ENCODE measurements around the gene MMS22L. TPM values are rescaled to one million over a fixed set of nuclear protein-coding genes. Genes with fewer than 3 reads are reported as not detected.

MMS22L gene
- total RNA-seq, 2 experiments from 2014 or later: 5.3 to 5.8 TPM

- no peaks in the 10 kb centered on the region for H3K4me1 ChIP-seq (ENCODE audit: insufficient read depth, low read length)
- no peaks in the 10 kb centered on the region for H3K9me3 ChIP-seq (ENCODE audit: control insufficient read depth in 1 of 2, insufficient read depth in 1 of 2, low read length in 2 of 2)
- no peak overlapping the region for H3K4me3 Mint-ChIP-seq
- no peaks in the 10 kb centered on the region for H3K4me1 Mint-ChIP-seq (ENCODE audit: low read depth)
- no peaks in the 10 kb centered on the region for H3K9me3 Mint-ChIP-seq
- ChIA-PET CTCF (no interaction called here), POLR2A (no interaction called here)
- peaks cover 6% of the 10 kb centered on the region for H3K36me3 ChIP-seq (ENCODE audit: insufficient read depth, low read length)
- intact Hi-C loops (cut with DNase I, micrococcal nuclease): no loop called here
- ATAC-seq (ENCODE audit: poor library complexity) (no peak), DNase-seq (no peak)
- no peak overlapping the region for H3K4me3 ChIP-seq (ENCODE audit: low read length)
- H3K27me3 ChIP-seq (ENCODE audit: control insufficient read depth in 1 of 2, insufficient read depth in 2 of 2, low read length in 2 of 2): no peaks in the 10 kb centered on the region
- no peak overlapping the region for H3K27ac ChIP-seq (ENCODE audit: low read depth in 1 of 2, low read length in 2 of 2)
- H3K27ac Mint-ChIP-seq: no peak overlapping the region
- H3K36me3 Mint-ChIP-seq (ENCODE audit: low read depth): peaks cover 51% of the 10 kb centered on the region
- TF ChIP-seq CTCF (IDR thresholded peaks at IDR 0.05): no peak
- H3K27me3 Mint-ChIP-seq: no peaks in the 10 kb centered on the region
Observed at GRCh38 chr6:97154015-97154414, 129.0 kb downstream of the MMS22L start.

- H3K36me3 ChIP-seq (ENCODE audit: insufficient read depth, low read length): peaks cover 6% of the 10 kb centered on the region
Observed at GRCh38 chr6:97151601-97152000, 131.4 kb downstream of the MMS22L start.

GRCh38 chr6:97150932-97151331 lies 132.1 kb downstream of the MMS22L start:
- no peak overlapping the region for H3K4me3 ChIP-seq (ENCODE audit: low read length)
- no peak overlapping the region for H3K27ac ChIP-seq (ENCODE audit: low read depth in 1 of 2, low read length in 2 of 2)
- POLR2A ChIA-PET: no interaction called here
- no peak for ATAC-seq (ENCODE audit: poor library complexity)
- peaks cover 36% of the 10 kb centered on the region for H3K36me3 Mint-ChIP-seq (ENCODE audit: low read depth)
- H3K27me3 Mint-ChIP-seq: no peaks in the 10 kb centered on the region
- DNase-seq: no peak
- H3K4me3 Mint-ChIP-seq: no peak overlapping the region
- no peak overlapping the region for H3K27ac Mint-ChIP-seq
- intact Hi-C loops (cut with DNase I, micrococcal nuclease): no loop called here
- TF ChIP-seq CTCF (IDR thresholded peaks at IDR 0.05): no peak
- no peaks in the 10 kb centered on the region for H3K9me3 Mint-ChIP-seq
- CTCF ChIA-PET: no interaction called here
- H3K9me3 ChIP-seq (ENCODE audit: control insufficient read depth in 1 of 2, insufficient read depth in 1 of 2, low read length in 2 of 2): no peaks in the 10 kb centered on the region
- no peaks in the 10 kb centered on the region for H3K4me1 ChIP-seq (ENCODE audit: insufficient read depth, low read length)
- no peaks in the 10 kb centered on the region for H3K27me3 ChIP-seq (ENCODE audit: control insufficient read depth in 1 of 2, insufficient read depth in 2 of 2, low read length in 2 of 2)
- peaks cover 6% of the 10 kb centered on the region for H3K36me3 ChIP-seq (ENCODE audit: insufficient read depth, low read length)
- no peaks in the 10 kb centered on the region for H3K4me1 Mint-ChIP-seq (ENCODE audit: low read depth)

More at GRCh38 chr6:97151601-97152000, 131.4 kb downstream of the MMS22L start:
- Mint-ChIP-seq H3K27me3 (no peaks in the 10 kb centered on the region), H3K4me1 (ENCODE audit: low read depth) (no peaks in the 10 kb centered on the region), H3K9me3 (no peaks in the 10 kb centered on the region), H3K4me3 (no peak overlapping the region), H3K27ac (no peak overlapping the region), H3K36me3 (ENCODE audit: low read depth) (peaks cover 43% of the 10 kb centered on the region)
- intact Hi-C loops (cut with DNase I, micrococcal nuclease): no loop called here
- ChIA-PET CTCF (no interaction called here), POLR2A (no interaction called here)
- Histone ChIP-seq H3K4me3 (ENCODE audit: low read length) (no peak overlapping the region), H3K27ac (ENCODE audit: low read depth in 1 of 2, low read length in 2 of 2) (no peak overlapping the region), H3K9me3 (ENCODE audit: control insufficient read depth in 1 of 2, insufficient read depth in 1 of 2, low read length in 2 of 2) (no peaks in the 10 kb centered on the region), H3K4me1 (ENCODE audit: insufficient read depth, low read length) (no peaks in the 10 kb centered on the region), H3K27me3 (ENCODE audit: control insufficient read depth in 1 of 2, insufficient read depth in 2 of 2, low read length in 2 of 2) (no peaks in the 10 kb centered on the region)
- no peak for ATAC-seq (ENCODE audit: poor library complexity)
- no peak for DNase-seq
- TF ChIP-seq CTCF (IDR thresholded peaks at IDR 0.05): no peak

All from CD4-positive, alpha-beta T cell (primary cell).